HG02943 (cell line): ENCODE measurements around the gene CRISPLD2.
"Not testable (repeated sequence)": the region's sequence is repeated elsewhere in the genome, so short reads cannot be mapped to it uniquely, and the experiment has no call there.

Experiments used
- ATAC-seq: cut with Tn5 transposase; IDR thresholded peaks from one replicate; pipeline ENCODE4 v1.9.1; 2021; ENCODE audit warnings: mild to moderate bottlenecking, low read depth, moderate library complexity; ENCODE audit not compliant: unreplicated experiment

Gene CRISPLD2

GRCh38 chr16:84821728-84822689 lies 2.2 kb downstream of the CRISPLD2 start:
- ATAC-seq = no peak

DNA sequence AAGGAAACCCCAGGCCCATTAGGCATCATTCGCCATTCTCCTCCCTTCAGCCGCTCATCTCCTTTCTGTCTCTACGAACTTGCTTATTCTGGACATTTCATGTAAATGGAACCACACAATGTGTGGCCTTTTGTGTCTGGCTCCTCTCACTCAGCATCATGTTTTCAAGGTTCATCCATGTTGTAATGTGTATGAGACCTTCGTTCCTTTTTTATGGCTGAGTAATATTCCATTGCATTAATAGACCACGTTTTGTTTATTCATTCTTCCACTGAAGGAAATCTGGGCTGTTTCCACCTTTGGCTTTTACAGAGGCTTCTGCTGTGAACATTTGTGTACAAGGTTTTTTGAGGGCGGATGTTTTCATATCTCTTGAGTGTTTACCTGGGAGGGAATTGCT lies 3.2 kb downstream of the CRISPLD2 start:
- ATAC-seq = no peak

GRCh38 chr16:84823484-84823883 lies 3.7 kb downstream of the CRISPLD2 start:
- no peak for ATAC-seq

DNA sequence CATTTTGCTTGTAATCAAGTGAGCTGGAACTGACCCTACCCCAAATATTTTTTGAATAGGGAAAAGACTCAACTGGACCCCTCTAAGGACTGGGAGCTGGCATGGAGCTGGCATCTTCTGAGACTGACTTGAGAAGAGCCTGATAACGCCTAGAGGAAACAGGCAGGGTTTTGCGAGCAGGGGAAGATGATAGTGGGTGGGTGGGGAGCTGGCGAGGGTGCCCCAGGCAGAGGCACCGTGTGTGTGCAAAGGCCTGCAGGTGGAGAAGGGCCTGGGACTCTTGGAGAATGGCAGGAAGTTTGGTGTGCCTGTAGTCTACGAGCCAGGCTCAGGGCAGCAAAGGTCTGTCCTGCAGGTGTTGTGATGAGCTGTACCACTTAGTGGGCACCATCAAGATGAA lies 4.1 kb downstream of the CRISPLD2 start:
- ATAC-seq = no peak

DNA sequence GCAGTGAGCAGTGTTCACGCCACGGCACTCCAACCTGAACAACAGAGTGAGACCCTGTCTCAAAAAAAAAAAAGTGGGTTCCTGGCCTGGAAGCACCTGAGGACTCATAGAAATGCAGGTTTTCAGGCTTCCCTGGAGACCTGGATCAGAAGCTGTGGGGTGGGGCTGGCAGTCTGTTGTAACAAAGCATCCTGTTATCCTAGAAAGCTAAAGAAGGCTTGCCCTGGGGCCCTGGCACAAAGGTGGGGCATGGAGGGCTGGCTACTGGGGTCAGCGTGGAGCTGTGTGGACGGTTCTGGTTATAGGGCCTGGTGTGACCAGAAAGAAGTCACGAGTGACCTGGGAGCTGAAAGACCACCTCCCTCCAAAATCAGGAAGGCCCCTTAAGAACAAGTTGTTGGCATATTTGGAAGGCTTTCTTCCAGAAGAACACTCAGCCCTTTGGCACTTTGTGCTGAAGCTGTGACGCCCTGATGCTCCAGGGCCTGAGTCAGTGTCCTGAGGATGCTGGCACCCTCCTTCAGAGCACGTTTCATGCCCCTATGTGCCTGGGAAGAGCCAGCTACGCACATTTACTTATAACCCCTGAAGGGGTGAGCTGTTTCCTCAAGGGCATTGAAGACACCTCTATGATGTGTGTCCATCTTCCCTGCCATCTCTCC lies 6.2 kb downstream of the CRISPLD2 start:
- ATAC-seq = no peak

DNA sequence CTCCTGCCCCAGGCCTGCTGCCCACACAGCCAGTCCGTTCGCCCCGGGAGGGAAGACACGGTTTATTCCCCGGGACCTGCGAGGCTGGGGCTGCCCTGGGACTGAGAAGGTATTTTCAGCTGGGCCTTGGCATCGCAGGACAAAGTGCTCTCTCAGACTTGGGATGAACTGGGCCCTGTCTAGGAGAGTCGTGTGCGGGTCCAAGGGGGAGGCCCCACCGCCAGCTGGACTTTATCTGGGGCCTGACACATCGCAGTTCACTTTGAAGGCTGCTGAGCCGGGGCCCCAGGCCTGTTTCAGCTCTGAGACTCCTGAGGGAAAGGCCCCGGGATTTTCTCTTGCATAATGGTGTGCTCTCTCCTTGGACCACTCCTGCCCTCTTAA lies 6.8 kb downstream of the CRISPLD2 start:
- ATAC-seq = no peak

GRCh38 chr16:84827131-84827574 lies 7.4 kb downstream of the CRISPLD2 start:
- no peak for ATAC-seq

DNA sequence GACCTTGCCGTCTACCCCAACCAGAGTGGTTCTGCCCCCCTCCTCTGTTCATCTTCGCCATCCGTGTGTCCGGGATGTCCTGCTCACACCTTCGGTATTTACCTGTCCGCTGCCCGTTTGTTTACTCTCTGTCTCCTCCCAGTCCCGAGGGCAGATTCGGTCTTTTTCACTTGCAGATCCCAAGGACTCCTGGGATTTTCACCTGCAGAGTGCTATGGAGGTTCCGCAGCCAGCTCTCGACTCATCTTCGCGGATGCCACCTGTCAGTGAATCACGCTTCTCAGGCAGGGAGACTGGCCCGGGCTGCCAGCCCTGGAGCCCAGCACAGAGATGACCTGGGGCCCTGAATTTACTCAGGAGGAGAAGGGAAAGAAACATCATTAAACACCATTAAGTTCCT lies 8.1 kb downstream of the CRISPLD2 start:
- ATAC-seq = no peak

DNA sequence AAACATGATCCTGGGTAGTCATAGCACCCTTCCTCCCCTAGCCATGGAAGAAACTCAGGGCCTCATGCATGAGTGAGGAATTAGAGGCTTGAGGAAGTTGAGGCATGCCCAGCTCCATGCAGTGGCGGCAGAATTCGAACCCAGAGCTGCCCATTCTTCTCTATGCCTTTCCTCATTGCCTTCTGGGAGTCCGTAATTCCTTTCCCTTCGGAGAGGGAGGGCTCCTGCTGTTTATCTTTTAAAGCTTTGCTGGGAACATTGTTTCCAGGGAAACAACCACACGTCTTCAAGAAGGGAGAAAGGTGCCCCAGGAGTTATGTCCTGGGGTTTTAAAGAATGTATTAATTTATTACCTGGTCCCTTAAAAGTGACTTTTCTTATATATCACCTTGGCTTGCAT lies 8.5 kb downstream of the CRISPLD2 start:
- no peak for ATAC-seq

GRCh38 chr16:84829168-84829965 lies 9.6 kb downstream of the CRISPLD2 start:
- ATAC-seq = no peak

DNA sequence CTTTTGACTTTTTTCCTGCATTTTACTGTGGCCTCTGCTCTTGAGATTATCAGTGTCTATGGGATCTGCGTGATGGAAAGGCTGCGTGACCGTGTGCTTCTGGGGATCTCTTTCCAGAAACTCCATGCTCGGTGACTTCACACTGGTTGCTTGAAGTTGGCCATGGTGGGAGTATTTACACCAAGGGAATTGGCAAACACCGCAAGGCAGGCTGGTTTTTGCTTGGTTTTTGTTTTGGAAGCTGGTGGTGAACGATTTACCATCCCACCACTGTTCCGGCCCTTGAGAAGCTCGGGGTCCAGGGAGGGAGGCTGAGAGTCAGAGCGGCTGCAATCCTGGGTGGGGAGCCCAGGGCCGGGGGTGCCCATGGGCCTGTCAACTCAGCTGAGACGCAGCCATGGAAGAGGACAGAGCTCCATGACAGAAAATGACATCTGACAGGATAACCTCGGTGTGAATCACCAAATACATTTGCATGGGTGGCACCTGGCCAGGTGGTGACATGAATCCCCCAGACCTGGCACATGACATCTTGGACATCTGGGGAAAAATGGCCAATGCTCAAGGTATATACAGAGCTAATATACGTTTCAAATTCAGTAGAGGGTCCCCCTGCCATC lies 11.1 kb downstream of the CRISPLD2 start:
- ATAC-seq = no peak

- ATAC-seq = not testable (repeated sequence)
Observed at GRCh38 chr16:84831728-84832127, 11.9 kb downstream of the CRISPLD2 start.

DNA sequence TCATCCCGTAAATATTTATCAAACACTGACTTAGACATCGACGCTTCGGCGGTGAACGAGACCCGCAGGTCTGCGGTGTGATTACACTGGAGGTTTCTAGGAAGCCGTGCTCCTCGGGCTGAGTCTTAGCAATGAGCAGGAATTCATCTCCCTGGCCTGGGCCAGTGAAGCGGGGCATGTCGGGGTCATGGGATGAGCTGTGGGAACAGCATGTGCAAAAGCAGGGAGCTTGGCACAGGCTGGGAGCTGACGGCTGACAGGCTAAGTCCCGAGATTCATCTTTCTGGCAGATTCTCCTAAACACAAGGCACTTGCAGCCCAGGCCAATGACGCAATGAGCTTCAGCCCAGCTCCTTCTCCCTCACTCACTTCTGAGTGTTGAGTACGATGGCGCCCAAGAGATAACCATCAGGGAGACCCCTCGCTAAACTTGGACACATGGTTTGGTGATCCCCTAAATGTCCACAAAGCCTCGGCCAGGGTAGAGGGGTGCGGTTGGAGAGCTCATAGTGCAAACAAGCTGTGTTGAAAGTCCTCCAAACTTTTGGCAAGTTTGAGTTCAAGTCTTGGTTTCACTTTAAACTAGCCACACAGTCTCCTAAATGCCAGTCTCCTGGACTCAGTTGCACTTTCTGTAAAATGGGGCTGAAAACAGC lies 12.8 kb downstream of the CRISPLD2 start:
- no peak for ATAC-seq

DNA sequence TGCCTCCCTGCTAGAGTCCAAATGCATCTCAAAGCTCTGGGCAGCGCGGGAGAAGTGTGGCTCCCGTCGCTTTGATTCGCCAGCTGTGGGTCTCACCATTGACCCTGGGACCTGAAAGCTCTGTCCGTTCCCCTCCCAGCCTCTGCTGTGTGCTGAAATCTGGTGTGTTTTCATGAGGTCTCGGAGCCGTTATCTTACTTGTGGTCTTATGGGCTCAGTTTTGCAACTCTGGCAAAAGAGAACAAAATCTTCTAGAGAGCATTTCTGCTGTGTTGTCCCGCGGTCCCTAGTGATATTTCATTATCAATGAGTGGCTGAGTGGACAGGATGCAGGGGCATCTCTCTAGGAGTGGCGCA lies 13.3 kb downstream of the CRISPLD2 start:
- ATAC-seq = no peak

- no peak for ATAC-seq
Observed at GRCh38 chr16:84833542-84834402, 14.0 kb downstream of the CRISPLD2 start.

- ATAC-seq = no peak
Observed at GRCh38 chr16:84834403-84834772, 14.6 kb downstream of the CRISPLD2 start.

DNA sequence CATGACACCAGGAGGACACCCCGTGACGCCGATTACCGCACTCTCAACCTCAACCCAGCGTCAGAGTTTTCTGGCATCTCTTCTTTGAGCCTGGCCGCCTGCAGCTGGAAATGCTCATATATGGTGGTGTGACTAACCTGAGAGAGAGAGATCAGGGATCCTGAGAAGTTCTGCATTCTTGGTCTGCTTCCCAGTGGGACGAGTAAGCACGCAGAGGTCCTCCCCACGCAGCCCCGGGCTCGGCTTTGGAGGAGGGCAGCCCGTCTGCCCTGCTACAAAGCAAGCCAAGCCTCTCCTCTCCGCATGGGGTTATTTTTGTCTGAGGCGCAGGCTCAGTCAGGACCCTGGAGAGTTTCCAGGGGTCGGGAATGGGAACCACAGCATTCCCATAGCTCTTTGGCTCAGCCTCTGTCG lies 16.5 kb downstream of the CRISPLD2 start:
- no peak for ATAC-seq

GRCh38 chr16:84836967-84837366 lies 17.2 kb downstream of the CRISPLD2 start:
- no peak for ATAC-seq

DNA sequence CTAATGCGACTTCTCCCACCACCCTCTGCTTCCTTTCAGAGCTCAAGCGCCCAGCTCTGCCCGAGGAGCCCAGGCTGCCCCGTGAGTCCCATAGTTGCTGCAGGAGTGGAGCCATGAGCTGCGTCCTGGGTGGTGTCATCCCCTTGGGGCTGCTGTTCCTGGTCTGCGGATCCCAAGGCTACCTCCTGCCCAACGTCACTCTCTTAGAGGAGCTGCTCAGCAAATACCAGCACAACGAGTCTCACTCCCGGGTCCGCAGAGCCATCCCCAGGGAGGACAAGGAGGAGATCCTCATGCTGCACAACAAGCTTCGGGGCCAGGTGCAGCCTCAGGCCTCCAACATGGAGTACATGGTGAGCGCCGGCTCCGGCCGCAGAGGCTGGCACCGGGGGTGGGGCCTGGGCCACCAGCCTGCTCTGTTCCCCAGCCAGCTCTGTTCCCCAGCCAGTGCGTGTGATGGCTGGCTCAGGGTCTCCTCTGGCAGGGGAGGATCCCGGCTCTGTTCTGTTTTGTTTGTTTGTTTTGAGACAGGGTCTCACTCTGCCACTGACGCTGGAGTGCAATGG lies 18.7 kb downstream of the CRISPLD2 start:
- no peak for ATAC-seq
